SU-DHL-6 (cell line): ENCODE data around the gene NMNAT2.

Experiments used
- EZH2phosphoT487 ChIP-seq: fragments of 200-600 bp; sonication (generic), shearing (Covaris generic); conservative IDR thresholded peaks from 2 replicates; pipeline ENCODE4 v1.6.1; 2018; ENCODE audit warnings: mild to moderate bottlenecking, antibody characterized with exemption, low read length, moderate library complexity, mixed read lengths
- TF ChIP-seq, protein P1 (sequence below): fragments of 200-600 bp; sonication (generic); IDR thresholded peaks from one replicate; pipeline ENCODE4 v1.5.1; 2017; ENCODE audit warnings: antibody characterized with exemption, mild to moderate bottlenecking, low read length, moderate library complexity; ENCODE audit not compliant: insufficient read depth, poor library complexity, severe bottlenecking

DNA sequence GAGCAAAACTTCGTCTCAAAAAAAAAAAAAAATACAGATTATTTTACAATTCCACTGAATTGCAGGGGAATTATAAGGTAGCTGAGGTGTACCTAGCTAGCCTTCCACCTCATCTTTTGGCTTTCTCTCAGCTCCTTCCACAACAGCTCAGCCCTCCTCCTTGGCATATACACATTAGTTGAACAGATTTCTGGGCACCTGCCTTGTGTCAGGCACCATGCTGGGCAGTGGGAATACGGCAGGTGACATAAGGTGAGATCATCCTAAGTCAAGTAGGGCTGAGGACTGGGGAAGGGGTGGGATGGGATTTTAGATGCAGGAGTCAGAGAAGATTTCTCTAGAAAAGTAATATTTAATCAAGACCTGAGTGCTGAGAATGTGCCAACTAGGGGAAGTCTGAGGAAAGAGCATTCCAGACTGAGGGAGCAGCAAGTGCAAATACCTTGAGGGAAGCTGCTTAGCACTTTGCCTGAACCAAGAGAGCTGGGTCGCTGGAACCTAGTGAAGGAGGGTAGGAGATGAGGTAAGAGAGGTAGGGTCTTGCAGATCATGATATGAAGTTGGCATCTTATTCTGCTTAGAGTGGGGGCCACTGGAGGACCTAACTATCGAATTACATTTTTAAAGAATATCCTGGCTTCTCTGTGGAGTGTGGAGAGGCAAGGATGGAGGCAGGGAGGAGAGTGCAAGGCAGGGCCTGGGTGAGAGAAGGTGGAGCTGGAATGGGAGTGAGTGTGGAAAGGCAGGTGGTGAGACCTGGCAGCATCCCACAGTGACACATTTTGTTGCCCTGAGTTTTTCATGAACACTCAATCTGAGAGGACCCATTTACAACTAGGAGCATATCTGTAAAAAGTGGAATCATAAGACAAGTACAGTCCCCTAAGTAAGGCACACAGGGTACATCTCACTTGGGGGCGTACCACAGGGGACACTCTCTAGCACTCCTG lies 203.9 kb downstream of the NMNAT2 start:
- TF ChIP-seq, protein P1, sequence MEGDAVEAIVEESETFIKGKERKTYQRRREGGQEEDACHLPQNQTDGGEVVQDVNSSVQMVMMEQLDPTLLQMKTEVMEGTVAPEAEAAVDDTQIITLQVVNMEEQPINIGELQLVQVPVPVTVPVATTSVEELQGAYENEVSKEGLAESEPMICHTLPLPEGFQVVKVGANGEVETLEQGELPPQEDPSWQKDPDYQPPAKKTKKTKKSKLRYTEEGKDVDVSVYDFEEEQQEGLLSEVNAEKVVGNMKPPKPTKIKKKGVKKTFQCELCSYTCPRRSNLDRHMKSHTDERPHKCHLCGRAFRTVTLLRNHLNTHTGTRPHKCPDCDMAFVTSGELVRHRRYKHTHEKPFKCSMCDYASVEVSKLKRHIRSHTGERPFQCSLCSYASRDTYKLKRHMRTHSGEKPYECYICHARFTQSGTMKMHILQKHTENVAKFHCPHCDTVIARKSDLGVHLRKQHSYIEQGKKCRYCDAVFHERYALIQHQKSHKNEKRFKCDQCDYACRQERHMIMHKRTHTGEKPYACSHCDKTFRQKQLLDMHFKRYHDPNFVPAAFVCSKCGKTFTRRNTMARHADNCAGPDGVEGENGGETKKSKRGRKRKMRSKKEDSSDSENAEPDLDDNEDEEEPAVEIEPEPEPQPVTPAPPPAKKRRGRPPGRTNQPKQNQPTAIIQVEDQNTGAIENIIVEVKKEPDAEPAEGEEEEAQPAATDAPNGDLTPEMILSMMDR: no peak
- TF ChIP-seq EZH2phosphoT487: no peak
